NCI-H69 (cell line): ENCODE measurements around the gene AADAT.

Source experiments
- DNase-seq: peaks from one replicate; lab custom pipeline; 2025; lab: John Stamatoyannopoulos, UW

Gene AADAT

GRCh38 chr4:170027181-170027829 is 62.5 kb downstream of the AADAT start:
- peak; percentile 93 for DNase-seq

- peak; percentile 92 for DNase-seq
These were observed 63.3 kb downstream of the AADAT start, which contains the start of gene MFAP3L for GRCh38 chr4:170026253-170027021. Gene MFAP3L (minus strand): TSS chr4:170026395. CDS start chr4:170005877, 20,518 bp downstream.

- peak; percentile 53 for DNase-seq
These were observed 64.1 kb downstream of the AADAT start for GRCh38 chr4:170025523-170026252.

GRCh38 chr4:170022211-170022610 is 67.5 kb downstream of the AADAT start:
- DNase-seq, result no peak

DNA sequence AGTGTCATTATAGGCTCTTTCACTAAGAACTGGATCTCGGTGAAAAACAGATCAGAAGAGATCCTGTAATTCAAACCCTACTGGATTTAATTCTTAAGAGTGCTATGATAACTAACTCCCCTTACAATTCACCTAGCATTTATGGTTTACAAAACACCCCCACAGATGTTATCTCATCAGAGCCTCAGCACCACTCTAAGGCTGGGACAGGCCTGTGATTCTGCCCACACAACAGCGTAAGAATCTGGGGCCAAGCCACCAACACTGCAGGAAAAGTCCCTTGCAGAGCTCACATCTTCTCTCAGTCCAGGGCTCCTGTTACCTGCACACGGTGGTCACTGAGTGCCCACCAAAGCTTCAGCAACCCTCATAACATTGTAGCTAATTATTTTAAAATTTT is 72.5 kb downstream of the AADAT start:
- peak; percentile 33 for DNase-seq

DNA sequence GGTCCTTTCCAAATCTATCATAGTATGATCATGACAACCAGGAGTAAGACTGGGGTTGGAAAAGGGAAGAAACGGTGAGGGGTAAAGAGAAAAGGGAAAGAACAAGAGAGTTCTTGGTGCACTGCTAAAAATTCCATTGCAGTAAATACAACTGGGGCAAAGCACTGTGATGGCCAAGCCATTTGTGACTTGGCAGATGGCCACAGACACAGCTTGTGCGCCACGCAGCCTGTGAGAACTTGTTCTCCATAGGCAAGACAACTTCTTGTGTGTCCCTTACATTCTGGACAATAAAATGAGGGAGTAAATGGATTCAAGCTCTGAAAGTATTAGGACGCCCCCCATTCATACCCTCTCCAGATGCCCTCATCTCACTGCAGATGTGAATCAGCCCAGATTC is 74.5 kb downstream of the AADAT start:
- no peak for DNase-seq

GRCh38 chr4:170014359-170015011 is 75.3 kb downstream of the AADAT start:
- DNase-seq, result peak; percentile 42

- no peak for DNase-seq
These were observed 77.2 kb downstream of the AADAT start for GRCh38 chr4:170012629-170012958.

GRCh38 chr4:170011921-170012628 is 77.7 kb downstream of the AADAT start:
- DNase-seq, result peak; percentile 19
